Glomerular endothelial cell (primary cell): Measurements from ENCODE around the gene PRKCD. TPM values are rescaled to one million over a fixed set of nuclear protein-coding genes. Genes with fewer than 3 reads are reported as not detected.

Experiments
- DNase-seq: peaks from one replicate; pipeline ENCODE4 v3.0.0-alpha.2; 2011; ENCODE audit warnings: low read depth, low spot score; ENCODE audit errors: extremely low read depth
- total RNA-seq: library from RNA; depleted of rRNA; stranded (reverse); fragments of >200 nt; gene quantifications from 2 replicates; pipeline ENCODE4 v1.2.3, GENCODE V29; 2015

PRKCD gene
- total RNA-seq, 1 donor from 2014 or later = 12.1 TPM

DNA sequence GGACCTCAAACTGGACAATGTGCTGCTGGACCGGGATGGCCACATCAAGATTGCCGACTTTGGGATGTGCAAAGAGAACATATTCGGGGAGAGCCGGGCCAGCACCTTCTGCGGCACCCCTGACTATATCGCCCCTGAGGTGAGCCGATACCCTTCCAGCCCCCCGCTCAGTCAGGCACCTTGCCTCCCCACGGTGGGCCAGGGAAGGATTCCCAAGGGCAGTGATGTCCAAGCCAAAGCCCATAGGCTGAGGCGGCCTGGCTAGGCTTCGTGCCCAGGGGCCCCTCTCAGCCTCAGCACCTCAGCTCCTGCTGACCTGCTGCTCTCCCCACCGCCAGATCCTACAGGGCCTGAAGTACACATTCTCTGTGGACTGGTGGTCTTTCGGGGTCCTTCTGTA lies 27.7 kb downstream of the PRKCD start:
- no peak for DNase-seq

DNA sequence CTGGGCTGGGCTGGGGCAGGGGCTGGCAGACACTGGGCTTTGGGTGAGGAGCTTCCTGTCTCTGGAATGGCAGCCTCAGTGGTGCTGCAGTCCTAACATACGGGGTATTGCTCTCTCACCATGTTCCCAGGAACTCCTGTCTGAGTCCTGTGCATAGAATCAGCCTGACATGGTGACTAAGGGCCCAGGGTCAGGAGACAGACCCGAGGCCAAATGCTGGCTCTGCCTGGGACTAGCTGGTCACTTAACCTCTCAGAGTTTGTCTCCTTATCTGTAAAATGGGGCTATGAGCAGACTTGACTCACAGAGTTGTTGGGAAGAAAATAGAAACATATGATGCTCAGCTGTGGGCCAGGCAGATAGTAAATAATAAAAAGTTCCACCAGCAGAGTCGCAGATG lies 28.3 kb downstream of the PRKCD start:
- DNase-seq = no peak

DNA sequence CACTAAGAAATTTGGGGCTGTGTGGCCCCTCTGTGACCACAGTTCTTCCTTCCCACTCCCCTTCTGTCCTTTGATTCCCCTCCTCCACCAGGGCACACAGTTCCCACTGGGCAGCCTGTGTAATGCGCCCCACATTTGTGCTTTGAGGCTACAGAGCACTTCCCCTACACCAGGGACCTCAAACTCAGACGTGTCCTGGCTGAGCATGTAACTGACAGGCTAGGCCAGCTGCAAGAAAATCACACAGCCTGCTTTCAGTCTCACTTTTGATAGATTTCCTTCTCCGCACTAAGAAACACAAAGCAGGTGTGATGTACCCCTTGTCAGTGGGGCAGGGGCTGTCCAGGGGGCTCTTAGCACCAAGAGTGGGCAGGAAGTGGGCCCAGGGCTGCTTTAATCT lies 29.6 kb downstream of the PRKCD start:
- DNase-seq = no peak

DNA sequence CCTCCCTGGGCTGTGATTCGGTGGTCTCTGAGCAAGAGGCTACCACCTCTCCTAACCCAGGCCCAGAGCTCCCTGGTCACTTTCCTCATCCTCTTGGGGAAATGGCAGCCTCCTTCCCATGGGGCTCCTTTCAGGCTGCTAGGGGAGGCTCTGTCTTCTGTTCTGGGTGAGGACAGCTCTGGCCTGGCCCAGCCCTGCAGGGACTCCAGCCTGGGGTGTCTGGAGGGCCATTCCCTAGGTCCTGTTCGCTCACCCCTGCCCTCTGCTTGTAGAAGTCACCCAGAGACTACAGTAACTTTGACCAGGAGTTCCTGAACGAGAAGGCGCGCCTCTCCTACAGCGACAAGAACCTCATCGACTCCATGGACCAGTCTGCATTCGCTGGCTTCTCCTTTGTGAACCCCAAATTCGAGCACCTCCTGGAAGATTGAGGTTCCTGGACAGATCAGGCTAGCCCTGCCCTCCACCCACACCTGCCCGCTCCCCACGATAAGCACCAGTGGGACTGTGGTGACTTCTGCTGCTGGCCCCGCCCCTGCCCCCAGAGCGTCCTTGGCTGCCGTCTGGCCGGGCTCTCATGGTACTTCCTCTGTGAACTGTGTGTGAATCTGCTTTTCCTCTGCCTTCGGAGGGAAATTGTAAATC lies 30.9 kb downstream of the PRKCD start:
- no peak for DNase-seq

DNA sequence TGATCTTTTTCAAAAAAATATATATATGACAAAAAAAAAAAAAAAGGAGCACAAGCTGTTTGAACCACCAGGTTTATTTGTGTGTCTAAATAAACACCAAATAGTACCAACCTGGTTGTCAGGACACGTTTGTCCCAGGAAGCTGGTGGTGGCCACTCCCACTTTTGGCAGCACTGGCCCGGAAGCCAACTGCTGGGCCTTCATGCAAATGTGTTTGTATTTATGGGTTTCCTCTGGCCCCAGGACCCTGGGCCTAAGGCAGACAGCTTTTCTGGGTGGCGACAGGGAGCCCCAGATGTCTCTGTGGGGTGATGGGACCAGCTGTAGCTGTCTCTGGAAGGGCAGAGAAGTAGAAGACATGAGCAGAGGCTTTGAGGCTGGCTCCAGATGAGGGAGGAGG lies 31.6 kb downstream of the PRKCD start:
- no peak for DNase-seq

DNA sequence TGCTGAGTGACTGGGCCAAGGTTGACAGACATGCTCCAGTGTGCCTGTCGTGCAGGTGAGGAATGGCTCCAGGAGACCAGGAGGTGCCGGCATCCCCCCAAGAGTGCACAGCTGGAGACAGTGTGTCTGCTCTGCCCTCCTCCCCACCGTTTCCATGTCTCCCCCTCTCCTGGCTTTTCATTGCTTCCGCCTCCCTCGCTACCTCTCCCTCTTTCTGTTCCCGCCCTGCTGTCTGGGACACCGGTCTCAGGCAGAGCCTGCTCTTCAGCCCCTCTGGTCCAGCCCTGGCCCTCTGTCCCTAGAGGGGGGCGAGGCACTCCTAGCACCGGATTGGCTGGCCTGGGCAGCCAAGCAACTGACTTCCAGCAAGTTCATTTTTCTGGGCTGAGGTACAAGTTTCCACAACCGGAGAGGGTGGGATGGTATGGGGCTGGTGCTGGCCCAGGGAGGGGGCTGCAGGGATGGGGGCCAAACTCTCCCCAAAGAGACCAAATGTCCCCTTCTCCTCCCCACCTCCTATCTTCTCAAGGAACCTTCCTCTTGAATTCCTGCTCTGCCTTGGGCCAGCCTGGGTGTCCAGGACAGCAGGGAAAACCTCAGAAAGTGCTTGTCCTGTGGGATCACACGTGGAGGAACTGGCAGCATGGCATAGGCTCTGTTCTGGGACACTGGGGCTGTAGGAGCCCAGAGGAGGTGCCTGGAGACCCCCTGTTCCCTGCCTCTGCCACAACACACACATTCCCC lies 32.6 kb downstream of the PRKCD start:
- no peak for DNase-seq

DNA sequence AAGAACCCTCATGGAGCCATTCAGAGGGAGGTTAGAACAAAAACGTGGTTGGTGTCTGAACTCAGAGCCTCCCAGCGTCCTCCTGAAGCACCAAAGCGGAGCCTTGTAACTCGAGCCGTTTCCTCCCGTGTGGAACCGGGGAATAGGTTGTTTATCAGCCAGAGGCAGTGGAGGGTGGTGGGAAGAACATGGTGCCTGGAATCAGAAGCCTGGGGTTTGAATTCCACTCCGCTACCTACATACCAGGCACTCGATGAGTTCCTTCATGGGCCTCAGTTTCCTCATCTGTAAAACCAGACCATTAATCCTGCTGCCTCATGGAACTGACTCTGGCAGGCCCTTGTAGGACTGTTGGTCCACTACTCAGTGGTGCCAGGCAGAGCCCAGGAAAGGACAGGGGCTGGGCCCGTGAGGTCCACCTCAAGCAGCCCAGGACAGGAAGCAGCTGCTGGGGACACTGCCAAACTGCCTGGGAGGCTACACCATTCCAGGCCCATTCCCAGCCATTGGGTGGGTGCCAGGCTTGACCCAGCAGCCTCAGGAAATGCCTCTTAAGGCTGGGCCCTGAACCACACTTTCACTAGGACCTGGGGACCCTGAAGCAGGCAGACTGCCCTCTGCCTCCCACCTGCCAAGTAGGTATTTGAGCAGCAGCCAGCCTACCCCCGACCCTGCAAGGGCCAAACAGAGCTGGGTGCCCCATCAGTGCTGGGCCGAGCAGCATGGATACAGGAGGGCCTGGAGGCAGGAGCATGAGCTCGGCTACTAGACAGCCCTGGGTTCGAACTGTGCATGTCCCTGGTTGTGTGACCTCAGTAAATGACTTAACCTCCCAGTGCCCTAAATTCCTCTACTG lies 33.4 kb downstream of the PRKCD start:
- no peak for DNase-seq

DNA sequence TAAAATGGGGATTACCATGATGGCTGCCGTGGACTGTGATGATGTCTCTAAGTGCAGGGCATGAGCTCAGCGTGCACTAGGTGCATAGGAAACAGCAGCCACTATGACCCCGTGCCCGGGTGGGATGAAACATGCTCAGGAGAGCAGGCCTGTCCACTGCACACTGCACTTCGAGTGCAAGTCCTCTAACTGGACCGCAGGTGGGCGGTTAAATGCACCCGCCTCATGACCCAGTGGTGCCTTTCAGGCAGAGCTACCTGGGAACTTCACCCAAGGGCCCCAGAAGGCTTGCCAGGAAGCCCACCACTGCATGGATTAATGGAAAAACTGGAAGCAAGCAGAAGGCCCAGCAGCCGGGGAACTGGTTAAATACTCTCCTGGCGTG lies 34.0 kb downstream of the PRKCD start:
- no peak for DNase-seq

DNA sequence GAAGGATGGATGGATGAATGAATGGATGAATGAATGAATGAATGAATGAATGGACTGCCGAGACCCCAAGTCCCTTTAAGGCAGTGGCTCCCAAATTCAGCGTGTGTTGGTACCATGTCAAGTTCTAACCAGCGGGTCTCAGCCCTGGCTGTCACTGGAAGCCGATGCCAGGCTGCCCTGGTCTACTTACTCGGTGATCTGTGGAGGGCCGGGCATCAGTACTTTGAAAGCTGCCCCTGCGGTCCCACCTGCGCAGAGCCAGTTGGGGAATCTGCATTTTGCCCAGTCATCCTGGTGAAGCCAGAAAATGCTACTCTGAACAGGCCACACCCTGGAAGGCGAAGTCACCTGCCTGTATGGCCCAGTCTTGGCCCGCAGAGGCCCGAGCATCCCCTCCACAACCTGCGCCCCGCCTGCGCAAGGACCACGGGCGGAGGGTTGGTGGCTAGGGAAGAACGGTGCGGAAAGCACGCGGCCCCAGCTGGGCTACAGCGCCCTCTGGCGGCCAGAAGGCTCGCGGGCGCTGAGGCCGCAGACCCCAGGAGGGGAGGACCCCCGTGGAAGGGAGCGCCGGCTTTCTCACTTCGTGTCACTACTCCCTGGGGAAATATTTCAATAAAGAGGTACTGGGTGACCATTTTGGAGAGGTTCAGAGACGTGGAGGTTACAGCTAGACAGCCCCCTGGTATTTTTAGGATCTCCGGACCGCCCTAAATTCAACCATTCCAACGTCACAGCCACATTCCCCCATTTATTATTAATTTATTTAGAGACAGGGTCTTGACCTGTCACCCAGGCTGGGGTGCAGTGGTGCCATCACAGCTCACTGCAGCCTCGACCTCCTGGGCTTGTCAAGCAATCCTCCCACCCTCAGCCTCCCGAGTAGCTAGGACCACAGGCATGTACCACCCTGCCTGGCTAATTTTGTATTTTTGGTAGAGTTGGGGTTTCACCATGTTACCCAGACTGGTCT lies 34.9 kb downstream of the PRKCD start:
- DNase-seq = no peak

DNA sequence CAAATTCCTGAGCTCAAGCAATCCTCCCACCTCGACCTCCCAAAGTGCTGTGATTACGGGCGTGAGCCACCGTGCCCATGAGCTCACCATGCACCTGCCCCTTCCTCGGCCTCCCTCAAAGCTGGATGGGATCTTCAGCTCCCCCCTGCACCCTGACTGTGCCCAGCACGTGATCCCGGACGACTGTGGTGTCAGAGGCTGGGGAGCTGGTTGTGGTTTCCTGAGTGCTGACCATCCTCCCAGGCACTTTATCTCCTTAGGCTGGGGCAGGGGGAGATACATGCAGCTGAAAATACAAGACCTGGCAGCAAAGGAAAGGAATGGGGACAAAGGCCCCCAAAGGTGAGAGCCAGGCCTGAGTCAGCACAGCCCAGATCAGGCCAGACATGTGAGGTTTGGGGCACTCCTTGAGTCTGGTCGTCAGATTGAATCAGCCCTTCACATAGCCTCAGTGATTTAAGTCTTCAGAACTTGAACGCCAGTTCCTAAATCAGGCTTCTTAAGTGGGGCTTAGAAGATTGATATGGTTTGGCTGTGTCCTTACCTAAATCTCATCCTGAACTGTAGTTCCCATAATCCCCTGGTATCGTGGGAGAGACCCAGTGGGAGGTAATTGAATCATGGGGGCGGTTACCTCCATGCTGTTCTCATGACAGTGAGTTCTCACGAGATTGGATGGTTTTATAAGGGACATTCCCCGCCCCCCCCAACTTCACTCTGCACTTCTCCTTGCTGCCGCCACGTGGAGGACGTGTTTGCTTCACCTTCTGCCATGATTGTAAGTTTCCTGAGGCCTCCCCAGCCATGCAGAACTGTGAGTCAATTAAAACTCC lies 35.8 kb downstream of the PRKCD start:
- no peak for DNase-seq

DNA sequence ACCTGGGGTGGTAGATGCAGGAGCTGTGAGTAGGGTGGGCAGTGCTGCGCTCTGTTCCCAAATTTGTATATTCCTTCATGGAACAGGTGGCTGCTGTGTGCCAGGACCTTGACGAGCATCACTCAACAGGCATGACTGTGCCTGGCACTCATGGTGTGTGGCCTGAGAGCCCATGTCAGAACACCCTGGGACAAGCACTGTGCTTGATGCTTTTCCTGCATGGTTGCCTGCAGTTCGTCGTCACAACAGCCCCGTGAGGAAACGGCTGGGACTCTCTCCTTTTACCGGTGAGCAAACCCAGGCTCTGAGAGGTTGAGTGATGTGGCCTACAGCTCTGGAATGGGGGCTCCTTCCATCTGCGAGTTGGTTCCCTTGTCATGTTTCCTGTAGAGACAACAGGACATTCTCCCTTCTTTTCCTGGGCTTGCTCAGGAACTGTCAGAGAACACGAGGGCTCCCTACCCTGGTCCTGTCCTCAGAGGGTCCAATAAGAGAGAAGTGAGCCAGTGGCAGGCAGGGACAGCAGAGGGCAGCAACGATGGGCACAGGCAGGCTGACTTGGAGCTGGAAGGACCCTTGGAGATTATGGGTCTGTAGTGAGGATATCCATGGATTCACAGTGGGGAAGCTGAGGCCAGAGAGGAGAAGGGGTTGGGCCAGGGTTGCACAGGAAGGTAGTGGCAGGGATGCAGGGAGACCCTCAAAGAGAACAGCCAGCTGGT lies 37.4 kb downstream of the PRKCD start:
- DNase-seq = no peak

DNA sequence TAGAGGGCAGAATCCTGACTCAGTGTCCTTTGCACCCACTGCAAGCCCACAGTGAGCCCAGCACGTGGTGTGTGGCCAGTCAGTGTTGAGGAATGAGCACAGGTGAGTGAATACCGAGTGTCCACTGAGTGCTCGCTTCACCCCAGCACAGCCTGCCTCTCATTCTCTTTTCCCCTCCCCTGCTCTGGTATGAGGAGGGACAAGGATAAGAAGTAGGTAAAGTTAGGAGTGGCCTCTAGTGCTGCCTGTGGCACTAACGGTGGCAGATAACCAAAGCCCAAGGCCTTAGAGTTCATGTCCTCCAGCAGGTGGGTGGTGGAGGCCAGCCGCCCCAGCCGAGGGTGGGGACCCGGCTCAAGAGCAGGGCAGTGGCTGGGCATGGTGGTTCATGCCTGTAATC lies 38.0 kb downstream of the PRKCD start:
- no peak for DNase-seq

DNA sequence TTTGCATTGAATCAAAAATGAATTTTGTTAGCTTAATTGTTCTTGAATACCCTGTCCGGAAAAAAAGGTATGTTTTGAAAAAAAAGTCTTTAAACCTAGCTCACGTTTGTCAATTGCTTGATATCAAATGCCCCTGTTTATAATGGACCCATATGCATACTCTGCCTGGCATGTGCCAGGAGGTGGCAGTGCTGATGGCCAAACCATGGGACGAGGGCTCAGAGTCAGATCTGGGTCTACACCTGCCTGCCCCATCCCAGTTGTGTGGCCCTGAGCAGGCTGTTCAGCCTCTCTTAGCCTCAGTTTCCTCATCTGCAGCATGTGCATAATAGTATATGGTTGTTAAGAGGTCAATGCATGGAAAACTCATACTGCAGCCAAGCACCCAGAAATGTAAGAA lies 38.8 kb downstream of the PRKCD start:
- DNase-seq = no peak

DNA sequence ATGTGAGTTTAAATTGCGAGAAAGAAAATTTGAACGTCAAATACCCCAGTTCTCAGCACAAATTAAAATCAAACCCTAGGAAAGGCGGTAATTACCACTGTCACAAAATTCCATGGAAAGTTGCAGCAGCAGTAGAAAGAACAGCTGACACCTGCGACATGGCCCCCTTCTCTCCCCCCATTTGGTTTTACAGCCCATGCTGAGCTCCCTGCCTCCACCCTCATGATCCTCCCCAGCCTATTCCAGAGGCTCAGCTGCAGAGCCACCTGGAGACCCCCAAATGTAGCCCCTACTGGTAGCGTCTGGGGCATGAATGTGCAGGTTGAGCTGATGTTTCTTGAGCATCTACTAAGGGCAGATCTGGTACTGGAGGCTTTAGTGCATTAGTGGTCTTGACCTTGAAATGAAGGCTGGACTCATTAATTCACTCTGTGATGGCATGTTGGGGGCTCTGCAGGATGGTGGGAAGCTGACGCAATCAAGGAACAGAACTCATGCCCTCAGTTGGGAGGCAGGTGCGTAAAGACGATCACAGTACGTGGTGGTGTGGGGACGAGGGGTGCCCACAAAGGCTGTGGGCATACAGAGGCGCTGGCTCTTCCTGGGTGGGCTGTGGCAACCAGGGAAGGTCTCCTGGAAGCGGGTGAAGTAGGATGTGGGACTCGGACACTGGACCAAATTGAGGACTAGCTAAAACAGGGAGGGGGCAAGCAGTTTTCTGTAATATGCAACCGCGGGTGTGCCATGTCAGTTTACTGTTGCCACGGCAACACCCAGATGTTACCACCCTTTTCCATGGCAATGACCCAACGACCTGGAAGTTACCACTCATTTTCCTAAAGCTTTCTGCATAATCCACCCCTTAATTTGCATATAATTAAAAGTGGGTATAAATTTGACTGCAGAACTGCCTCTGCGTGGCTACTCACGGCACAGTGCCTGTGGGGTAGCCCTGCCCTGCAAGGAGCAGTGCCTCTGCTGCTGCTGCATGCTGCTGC lies 39.8 kb downstream of the PRKCD start:
- DNase-seq = no peak

DNA sequence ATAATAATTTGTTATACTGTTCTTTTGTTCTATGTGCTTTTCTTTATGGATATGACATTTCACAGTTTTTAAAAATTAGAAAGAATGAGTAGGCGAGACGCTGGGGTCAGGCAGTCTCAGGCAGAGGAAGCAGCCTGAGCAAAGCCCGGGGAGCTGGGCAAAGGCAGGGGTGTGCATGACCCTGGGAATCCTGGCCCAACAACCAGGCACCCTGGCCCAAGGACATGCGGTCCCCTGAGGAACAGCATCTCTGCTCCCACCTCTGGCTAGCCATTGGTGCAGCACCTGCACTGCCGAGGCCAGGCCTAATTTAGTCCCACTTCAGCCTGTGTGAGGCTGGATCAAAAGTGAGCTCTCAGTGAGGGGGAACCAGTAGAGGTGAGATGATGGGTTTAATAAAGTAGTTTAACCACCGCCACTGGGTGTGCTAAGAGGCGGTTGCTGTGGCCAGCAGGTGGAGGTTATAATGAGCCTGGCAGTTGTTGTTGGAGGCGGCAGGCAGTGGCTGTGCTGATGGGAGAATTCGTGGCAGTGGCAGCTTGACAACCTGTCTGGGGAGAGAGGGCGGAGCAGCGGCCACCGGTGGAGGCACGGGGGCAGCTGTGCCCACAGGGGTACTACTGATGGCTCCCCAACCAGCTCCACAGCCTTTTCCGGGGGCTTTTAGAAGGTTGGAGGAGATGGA lies 41.5 kb downstream of the PRKCD start:
- no peak for DNase-seq

DNA sequence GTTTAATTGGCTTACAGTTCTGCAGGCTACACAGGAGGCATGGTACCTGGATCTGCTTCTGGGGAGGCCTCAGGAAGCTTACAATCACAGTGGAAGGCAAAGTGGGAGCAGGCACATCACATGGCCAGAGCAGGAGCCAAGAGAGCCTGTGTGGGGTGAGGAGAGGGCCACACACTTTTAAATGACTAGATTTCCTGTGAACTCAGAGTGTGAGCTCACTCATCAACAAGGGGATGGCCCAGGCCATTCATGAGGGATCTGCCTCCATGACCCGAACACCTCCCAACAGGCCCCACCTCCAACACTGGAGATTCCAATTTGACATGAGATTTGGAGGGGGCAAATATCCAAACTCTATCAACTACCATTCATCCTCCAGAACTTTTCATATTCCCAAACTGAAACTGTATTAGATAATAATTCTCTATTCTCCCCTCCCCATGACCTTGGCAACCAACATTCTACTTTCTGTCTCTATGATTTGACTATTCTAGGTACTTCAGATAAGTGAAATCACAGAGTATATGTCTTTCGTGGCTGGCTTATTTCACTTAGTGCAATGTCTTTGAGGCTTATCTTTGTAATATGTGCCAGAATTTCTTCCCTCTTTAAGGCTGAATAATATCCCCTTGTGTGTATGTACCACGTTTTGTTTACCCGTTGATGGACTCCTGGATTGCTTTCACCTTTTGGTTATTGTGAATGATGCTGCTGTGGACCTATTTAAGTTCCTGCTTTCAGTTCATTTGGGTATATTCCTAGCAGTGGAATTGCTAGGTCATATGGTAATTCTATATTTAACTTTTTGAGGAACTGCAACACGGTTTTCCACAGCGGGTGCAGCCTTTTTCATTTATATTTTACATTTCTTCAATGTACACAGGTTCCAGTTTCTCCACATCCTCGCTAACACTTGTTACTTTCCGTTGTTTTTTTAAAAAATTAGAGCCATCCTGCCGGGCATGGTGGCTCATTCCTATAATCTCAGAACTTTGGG lies 51.0 kb downstream of the PRKCD start:
- no peak for DNase-seq
